ENCODE measurements around the gene ITPR1.

Gene ITPR1

DNA sequence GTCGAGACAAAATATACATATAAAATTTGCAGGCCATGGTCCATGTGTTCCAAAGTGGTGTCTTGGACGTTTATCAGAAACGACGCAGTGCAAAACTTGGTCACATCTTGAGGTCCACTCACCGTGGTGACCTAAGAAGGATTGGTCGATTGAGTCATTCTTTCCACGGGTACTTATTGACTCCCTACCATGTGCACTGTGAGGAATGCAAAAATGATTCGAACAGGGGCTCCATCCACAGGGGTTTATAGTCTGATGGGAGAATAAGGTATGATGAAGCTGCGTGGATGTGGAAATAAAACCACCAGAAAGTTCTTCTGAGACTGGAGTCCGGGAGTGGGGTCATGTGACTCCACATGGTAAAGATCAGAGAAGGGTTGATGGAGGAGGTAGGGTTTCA, 185.2 kb downstream of the ITPR1 start:
- TF ChIP-seq, protein P1, sequence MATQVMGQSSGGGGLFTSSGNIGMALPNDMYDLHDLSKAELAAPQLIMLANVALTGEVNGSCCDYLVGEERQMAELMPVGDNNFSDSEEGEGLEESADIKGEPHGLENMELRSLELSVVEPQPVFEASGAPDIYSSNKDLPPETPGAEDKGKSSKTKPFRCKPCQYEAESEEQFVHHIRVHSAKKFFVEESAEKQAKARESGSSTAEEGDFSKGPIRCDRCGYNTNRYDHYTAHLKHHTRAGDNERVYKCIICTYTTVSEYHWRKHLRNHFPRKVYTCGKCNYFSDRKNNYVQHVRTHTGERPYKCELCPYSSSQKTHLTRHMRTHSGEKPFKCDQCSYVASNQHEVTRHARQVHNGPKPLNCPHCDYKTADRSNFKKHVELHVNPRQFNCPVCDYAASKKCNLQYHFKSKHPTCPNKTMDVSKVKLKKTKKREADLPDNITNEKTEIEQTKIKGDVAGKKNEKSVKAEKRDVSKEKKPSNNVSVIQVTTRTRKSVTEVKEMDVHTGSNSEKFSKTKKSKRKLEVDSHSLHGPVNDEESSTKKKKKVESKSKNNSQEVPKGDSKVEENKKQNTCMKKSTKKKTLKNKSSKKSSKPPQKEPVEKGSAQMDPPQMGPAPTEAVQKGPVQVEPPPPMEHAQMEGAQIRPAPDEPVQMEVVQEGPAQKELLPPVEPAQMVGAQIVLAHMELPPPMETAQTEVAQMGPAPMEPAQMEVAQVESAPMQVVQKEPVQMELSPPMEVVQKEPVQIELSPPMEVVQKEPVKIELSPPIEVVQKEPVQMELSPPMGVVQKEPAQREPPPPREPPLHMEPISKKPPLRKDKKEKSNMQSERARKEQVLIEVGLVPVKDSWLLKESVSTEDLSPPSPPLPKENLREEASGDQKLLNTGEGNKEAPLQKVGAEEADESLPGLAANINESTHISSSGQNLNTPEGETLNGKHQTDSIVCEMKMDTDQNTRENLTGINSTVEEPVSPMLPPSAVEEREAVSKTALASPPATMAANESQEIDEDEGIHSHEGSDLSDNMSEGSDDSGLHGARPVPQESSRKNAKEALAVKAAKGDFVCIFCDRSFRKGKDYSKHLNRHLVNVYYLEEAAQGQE (IDR thresholded peaks at IDR 0.05; ENCODE audit: insufficient replicate concordance, low read depth) = no peak
- TF ChIP-seq, protein P2, sequence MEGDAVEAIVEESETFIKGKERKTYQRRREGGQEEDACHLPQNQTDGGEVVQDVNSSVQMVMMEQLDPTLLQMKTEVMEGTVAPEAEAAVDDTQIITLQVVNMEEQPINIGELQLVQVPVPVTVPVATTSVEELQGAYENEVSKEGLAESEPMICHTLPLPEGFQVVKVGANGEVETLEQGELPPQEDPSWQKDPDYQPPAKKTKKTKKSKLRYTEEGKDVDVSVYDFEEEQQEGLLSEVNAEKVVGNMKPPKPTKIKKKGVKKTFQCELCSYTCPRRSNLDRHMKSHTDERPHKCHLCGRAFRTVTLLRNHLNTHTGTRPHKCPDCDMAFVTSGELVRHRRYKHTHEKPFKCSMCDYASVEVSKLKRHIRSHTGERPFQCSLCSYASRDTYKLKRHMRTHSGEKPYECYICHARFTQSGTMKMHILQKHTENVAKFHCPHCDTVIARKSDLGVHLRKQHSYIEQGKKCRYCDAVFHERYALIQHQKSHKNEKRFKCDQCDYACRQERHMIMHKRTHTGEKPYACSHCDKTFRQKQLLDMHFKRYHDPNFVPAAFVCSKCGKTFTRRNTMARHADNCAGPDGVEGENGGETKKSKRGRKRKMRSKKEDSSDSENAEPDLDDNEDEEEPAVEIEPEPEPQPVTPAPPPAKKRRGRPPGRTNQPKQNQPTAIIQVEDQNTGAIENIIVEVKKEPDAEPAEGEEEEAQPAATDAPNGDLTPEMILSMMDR (IDR thresholded peaks at IDR 0.05; ENCODE audit: insufficient read depth, low read length) = no peak
- TF ChIP-seq SPI1 (IDR thresholded peaks at IDR 0.05; ENCODE audit: borderline replicate concordance, low read depth) = no peak
- no peak for TF ChIP-seq GABPA (IDR thresholded peaks at IDR 0.05; ENCODE audit: low read depth)
- no peak overlapping the region for H3K27ac ChIP-seq (replicated peaks)
- no peak overlapping the region for H3K4me3 ChIP-seq (replicated peaks; ENCODE audit: insufficient read depth, low read length)
- no peak for DNase-seq (ENCODE audit: low read depth in 1 of 2, low spot score in 1 of 2)
- no peaks in the 10 kb centered on the region for H3K27me3 ChIP-seq (ENCODE audit: insufficient read depth, poor library complexity, severe bottlenecking)

DNA sequence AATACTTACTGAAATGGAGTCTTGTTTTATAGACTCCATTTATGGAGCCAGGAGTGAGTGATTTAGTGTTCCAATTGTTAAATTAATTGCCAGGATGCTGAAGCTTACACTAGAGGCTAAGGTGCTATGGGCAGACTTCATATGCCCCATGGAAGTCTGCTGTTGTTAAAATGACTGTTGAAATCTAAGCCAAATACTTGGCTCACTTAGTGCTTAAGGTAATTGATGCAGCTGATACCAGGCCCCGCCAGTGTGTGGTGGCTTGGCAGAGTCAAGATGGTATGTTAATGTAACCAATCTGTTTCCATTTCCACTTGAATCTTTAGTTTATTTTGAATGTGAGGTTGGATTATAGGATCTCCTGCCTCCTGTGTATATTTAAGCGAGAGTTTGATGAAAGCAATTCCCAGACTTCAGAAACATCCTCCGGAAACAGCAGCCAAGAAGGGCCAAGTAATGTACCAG, 187.1 kb downstream of the ITPR1 start:
- DNase-seq (ENCODE audit: low read depth in 1 of 2, low spot score in 1 of 2) = no peak

DNA sequence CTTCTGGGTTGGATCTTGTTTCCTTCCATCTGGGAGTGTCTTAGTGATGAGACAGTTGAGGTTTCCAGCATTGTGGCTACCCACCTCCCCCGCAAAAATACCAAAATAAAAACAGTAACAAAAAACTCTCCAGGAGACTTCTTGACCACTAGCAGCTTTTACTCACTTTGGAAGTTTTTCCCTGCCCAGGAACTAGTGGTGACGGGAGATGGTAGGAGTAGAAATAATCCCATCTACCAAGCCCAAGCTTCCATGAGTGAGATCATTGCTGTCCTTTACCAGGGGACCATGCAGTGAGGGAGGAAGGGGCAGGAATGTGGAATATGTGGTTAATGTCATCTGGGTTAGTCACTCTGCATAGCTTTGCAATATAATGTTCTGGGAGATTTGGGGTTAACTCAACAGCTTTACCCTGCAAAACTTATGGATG, 187.7 kb downstream of the ITPR1 start:
- Histone ChIP-seq H3K27ac (replicated peaks) (no peak overlapping the region), H3K4me3 (replicated peaks; ENCODE audit: insufficient read depth, low read length) (no peak overlapping the region), H3K27me3 (ENCODE audit: insufficient read depth, poor library complexity, severe bottlenecking) (no peaks in the 10 kb centered on the region)
- no peak for TF ChIP-seq GABPA (IDR thresholded peaks at IDR 0.05; ENCODE audit: low read depth)
- no peak for TF ChIP-seq POLR2AphosphoS5 (IDR thresholded peaks at IDR 0.05; ENCODE audit: low read depth)
- TF ChIP-seq, protein P1 (IDR thresholded peaks at IDR 0.05; ENCODE audit: insufficient replicate concordance, low read depth) = no peak
- no peak for TF ChIP-seq SPI1 (IDR thresholded peaks at IDR 0.05; ENCODE audit: borderline replicate concordance, low read depth)
- TF ChIP-seq, protein P2 (IDR thresholded peaks at IDR 0.05; ENCODE audit: insufficient read depth, low read length) = no peak
- no peak for DNase-seq (ENCODE audit: low read depth in 1 of 2, low spot score in 1 of 2)

More for the DNA sequence above, 187.1 kb downstream of the ITPR1 start:
- Histone ChIP-seq H3K27ac (replicated peaks) (no peak overlapping the region), H3K4me3 (replicated peaks; ENCODE audit: insufficient read depth, low read length) (no peak overlapping the region), H3K27me3 (ENCODE audit: insufficient read depth, poor library complexity, severe bottlenecking) (no peaks in the 10 kb centered on the region)
- TF ChIP-seq GABPA (IDR thresholded peaks at IDR 0.05; ENCODE audit: low read depth) = no peak
- TF ChIP-seq, protein P2 (IDR thresholded peaks at IDR 0.05; ENCODE audit: insufficient read depth, low read length) = no peak
- TF ChIP-seq POLR2AphosphoS5 (IDR thresholded peaks at IDR 0.05; ENCODE audit: low read depth) = no peak
- TF ChIP-seq, protein P1 (IDR thresholded peaks at IDR 0.05; ENCODE audit: insufficient replicate concordance, low read depth) = no peak
- TF ChIP-seq SPI1 (IDR thresholded peaks at IDR 0.05; ENCODE audit: borderline replicate concordance, low read depth) = no peak

Measured in HL-60 (cell line).